SK-N-SH (cell line): ENCODE data around the gene PTAFR. TPM values are rescaled to one million over a fixed set of nuclear protein-coding genes. Genes with fewer than 3 reads are reported as not detected.

Experiments
- CTCF ChIA-PET: fragments of 300-600, 350-600 bp; formaldehyde crosslinking; extraction: SDS; loops from one replicate; lab custom pipeline; 2021; lab: Yijun Ruan, JAX
- POLR2A ChIA-PET: fragments of 350-600 bp; sonication (Branson Sonifier 250); formaldehyde crosslinking; extraction: SDS; loops from one replicate; lab custom pipeline; 2020; ENCODE audit warnings: antibody characterized with exemption, inconsistent platforms; lab: Yijun Ruan, JAX
- DNase-seq: peaks from one replicate; pipeline ENCODE4 v3.0.0; 2012
- H2AFZ ChIP-seq: fragments of 200-600 bp; sonication (generic); 2 replicates; pipeline ENCODE4 v1.8.1; 2016; ENCODE audit warnings: antibody characterized with exemption, mild to moderate bottlenecking, low read depth
- H3F3A ChIP-seq: fragments of 200-600 bp; sonication (generic); replicated peaks from 2 replicates; pipeline ENCODE3; 2016; ENCODE audit warnings: antibody characterized with exemption, mild to moderate bottlenecking; ENCODE audit not compliant: insufficient read depth
- H3K27ac ChIP-seq, 2 experiments: fragments of 200-500 bp in 1 of 2; fragments of 200-600 bp in 1 of 2; sonication (Bioruptor generic) in 1 of 2; sonication (generic), shearing (Covaris generic) in 1 of 2; 2 replicates each; pipeline versions ENCODE4 v1.5.1 to v1.6.1; 2014 to 2016; ENCODE audit warnings: low read depth in 2 of 2, inconsistent platforms in 1 of 2, low read length in 1 of 2, mild to moderate bottlenecking in 1 of 2, mixed read lengths in 1 of 2
- H3K27me3 ChIP-seq: fragments of 200-600 bp; sonication (generic), shearing (Covaris generic); 2 replicates; pipeline ENCODE4 v1.6.1; 2016; ENCODE audit warnings: mixed run types; ENCODE audit not compliant: insufficient read depth
- H3K36me3 ChIP-seq, 2 experiments: fragments of 200-500 bp in 1 of 2; fragments of 200-600 bp in 1 of 2; sonication (Bioruptor generic) in 1 of 2; sonication (generic) in 1 of 2; replicated peaks in 1 of 2; 2 replicates each; pipeline versions ENCODE3 to v1.5.1; 2014 to 2016; ENCODE audit warnings: low read length in 1 of 2, mild to moderate bottlenecking in 1 of 2; ENCODE audit not compliant: insufficient read depth in 2 of 2, control insufficient read depth in 1 of 2
- H3K4me1 ChIP-seq, 2 experiments: fragments of 200-500 bp in 1 of 2; fragments of 200-600 bp in 1 of 2; sonication (Bioruptor generic) in 1 of 2; sonication (generic), shearing (Covaris generic) in 1 of 2; 2 replicates each; pipeline versions ENCODE4 v1.5.1 to v1.6.1; 2014 to 2016; ENCODE audit warnings: low read depth in 1 of 2, low read length in 1 of 2, mixed run types in 1 of 2; ENCODE audit not compliant: insufficient read depth in 2 of 2, control insufficient read depth in 1 of 2
- H3K4me2 ChIP-seq: fragments of 200-600 bp; sonication (generic), shearing (Covaris generic); 2 replicates; pipeline ENCODE4 v1.6.1; 2017; ENCODE audit warnings: mixed run types
- H3K4me3 ChIP-seq, 2 experiments: fragments of 200-500 bp in 1 of 2; fragments of 200-600 bp in 1 of 2; sonication (Bioruptor generic) in 1 of 2; sonication (generic), shearing (Covaris generic) in 1 of 2; 2 replicates each; pipeline versions ENCODE4 v1.5.1 to v1.8.1; 2014 to 2016; ENCODE audit warnings: low read depth in 2 of 2, inconsistent platforms in 1 of 2, low read length in 1 of 2, mild to moderate bottlenecking in 1 of 2, mixed read lengths in 1 of 2, moderate library complexity in 1 of 2
- H3K79me2 ChIP-seq: fragments of 200-600 bp; sonication (generic); 2 replicates; pipeline ENCODE4 v1.8.1; 2017; ENCODE audit warnings: mild to moderate bottlenecking; ENCODE audit not compliant: insufficient read depth
- H3K9ac ChIP-seq: fragments of 200-600 bp; sonication (generic); 2 replicates; pipeline ENCODE4 v1.6.1; 2017; ENCODE audit warnings: mixed run types
- H3K9me2 ChIP-seq: fragments of 200-600 bp; sonication (generic); 2 replicates; pipeline ENCODE4 v1.6.1; 2017; ENCODE audit warnings: mixed run types
- H3K9me3 ChIP-seq: fragments of 200-600 bp; sonication (generic); 2 replicates; pipeline ENCODE4 v1.6.1; 2017; ENCODE audit warnings: mixed run types, mild to moderate bottlenecking, moderate library complexity
- H4K20me1 ChIP-seq: fragments of 200-600 bp; sonication (generic); 2 replicates; pipeline ENCODE4 v1.6.1; 2017; ENCODE audit warnings: mild to moderate bottlenecking, mixed run types; ENCODE audit not compliant: insufficient read depth
- CHD2 ChIP-seq: fragments of 150-350 bp; IDR thresholded peaks from 2 replicates; pipeline ENCODE4 v1.6.1; 2018; ENCODE audit warnings: low read length; ENCODE audit not compliant: partially characterized antibody
- ELF1 ChIP-seq: IDR thresholded peaks from 2 replicates; pipeline ENCODE4 v1.4.0; 2012
- EP300 ChIP-seq, 2 experiments: IDR thresholded peaks; 2 replicates each; pipeline versions ENCODE4 v1.4.0 to v1.6.1; 2012; ENCODE audit warnings: borderline replicate concordance in 1 of 2, low read depth in 1 of 2, low read length in 1 of 2
- EZH2phosphoT487 ChIP-seq: fragments of 200-600 bp; sonication (generic); IDR thresholded peaks from 2 replicates; pipeline ENCODE4 v1.6.1; 2017; ENCODE audit warnings: low read depth, mixed run types, mild to moderate bottlenecking, antibody characterized with exemption, moderate library complexity, borderline replicate concordance
- FOSL2 ChIP-seq: IDR thresholded peaks from 2 replicates; pipeline ENCODE4 v1.4.0; 2012; ENCODE audit warnings: low read depth, mild to moderate bottlenecking, moderate library complexity, borderline replicate concordance
- FOXJ3 ChIP-seq: sonication (generic); formaldehyde crosslinking; IDR thresholded peaks from 2 replicates; pipeline ENCODE4 v1.5.1; 2020; ENCODE audit warnings: mild to moderate bottlenecking, missing genetic modification reagents
- FOXM1 ChIP-seq: IDR thresholded peaks from 2 replicates; pipeline ENCODE4 v1.4.0; 2012; ENCODE audit warnings: low read depth, mild to moderate bottlenecking
- GATA2 ChIP-seq: sonication (generic); formaldehyde crosslinking; IDR thresholded peaks from 2 replicates; pipeline ENCODE4 v1.5.0; 2020; ENCODE audit warnings: mild to moderate bottlenecking, missing genetic modification reagents
- IRF3 ChIP-seq: fragments of 150-350 bp; IDR thresholded peaks from 2 replicates; pipeline ENCODE4 v1.6.1; 2016; ENCODE audit warnings: mild to moderate bottlenecking, low read depth, low read length
- MAX ChIP-seq: IDR thresholded peaks from 2 replicates; pipeline ENCODE4 v1.4.0; 2012; ENCODE audit warnings: low read depth
- MXI1 ChIP-seq: IDR thresholded peaks from 2 replicates; pipeline ENCODE4 v1.6.1; 2012; ENCODE audit warnings: mild to moderate bottlenecking, low read depth, low read length, improper control_type of control experiment
- NRF1 ChIP-seq: IDR thresholded peaks from 2 replicates; pipeline ENCODE4 v1.6.1; 2012; ENCODE audit warnings: low read depth, mild to moderate bottlenecking, low read length
- PBX3 ChIP-seq: IDR thresholded peaks from 2 replicates; pipeline ENCODE4; 2012
- RCOR1 ChIP-seq: fragments of 150-350 bp; IDR thresholded peaks from 2 replicates; pipeline ENCODE4 v1.6.1; 2017; ENCODE audit warnings: antibody characterized with exemption, low read length
- SMC3 ChIP-seq: IDR thresholded peaks from 2 replicates; pipeline ENCODE4 v1.6.1; 2012; ENCODE audit warnings: low read depth, low read length, improper control_type of control experiment
- TEAD4 ChIP-seq: IDR thresholded peaks from 2 replicates; pipeline ENCODE4 v1.4.0; 2012; ENCODE audit warnings: mild to moderate bottlenecking, borderline replicate concordance; ENCODE audit not compliant: insufficient read depth
- USF2 ChIP-seq: fragments of 150-350 bp; IDR thresholded peaks from 2 replicates; pipeline ENCODE4 v1.6.1; 2017; ENCODE audit warnings: antibody characterized with exemption, low read length, low read depth, borderline replicate concordance
- YY1 ChIP-seq: IDR thresholded peaks from 2 replicates; pipeline ENCODE4 v1.4.0; 2012; ENCODE audit warnings: low read depth, mild to moderate bottlenecking
- ZBTB33 ChIP-seq: IDR thresholded peaks from 2 replicates; pipeline ENCODE4 v1.4.0; 2012; ENCODE audit warnings: low read depth, borderline replicate concordance
- WGBS: methylation state at CpG from one replicate; pipeline ENCODE4 v1.1.6; 2017; ENCODE audit warnings: low lambda C conversion rate; 5-methylcytosine and 5-hydroxymethylcytosine counted together
- polyA plus RNA-seq, 3 experiments: library from polyadenylated mRNA; depleted of rRNA; stranded (reverse); fragments of >200 nt; gene quantifications; 2 replicates each; pipeline ENCODE4 v1.2.3, GENCODE V29; 2012

Gene PTAFR
- polyA plus RNA-seq, 1 of the 3 experiments (the other 2 are of a cell fraction) = 0.05 TPM

GRCh38 chr1:28195780-28196179 is 19.3 kb upstream of the PTAFR start:
- ChIA-PET POLR2A (no interaction called here), CTCF (interaction anchor here (0.6 to 1.5 kb wide), 3 partner anchors 13 to 106 kb away, joined by 3 to 6 read pairs (median 3); no protein-coding TSS in a partner anchor)
- Histone ChIP-seq H3K4me1 (no peaks in the 10 kb centered on the region), H4K20me1 (no peaks in the 10 kb centered on the region), H3F3A (no peaks in the 10 kb centered on the region), H3K9ac (no peak overlapping the region), H3K27me3 (no peaks in the 10 kb centered on the region), H3K4me3 (no peak overlapping the region), H3K27ac (no peak overlapping the region), H3K9me3 (no peaks in the 10 kb centered on the region), H2AFZ (no peak overlapping the region), H3K36me3 (peaks cover 16 to 21% of the 10 kb centered on the region in 2 experiments), H3K9me2 (no peaks in the 10 kb centered on the region), H3K79me2 (no peaks in the 10 kb centered on the region), H3K4me2 (no peak overlapping the region)
- WGBS = 92% methylated on average over 1 of the region's 1 CpG
- TF ChIP-seq NRF1 (no peak), TEAD4 (no peak), EP300 (IDR thresholded peaks at IDR 0.05; ENCODE audit: borderline replicate concordance in 1 of 2, low read depth in 1 of 2, low read length in 1 of 2) (no peak), FOSL2 (no peak), USF2 (no peak), EZH2phosphoT487 (no peak), PBX3 (no peak), FOXM1 (no peak)
- no peak for DNase-seq

- no peak for DNase-seq
- WGBS = 91% methylated on average over 6 of the region's 8 CpGs
- peaks cover 10% of the 10 kb centered on the region in 2 experiments for H3K36me3 ChIP-seq
- no peaks in the 10 kb centered on the region for H4K20me1 ChIP-seq
- TF ChIP-seq MXI1 = no peak
- TF ChIP-seq IRF3 = no peak
- TF ChIP-seq SMC3 = no peak
- no peak for TF ChIP-seq TEAD4
- TF ChIP-seq EZH2phosphoT487 = no peak
- no peak for TF ChIP-seq MAX
- TF ChIP-seq ZBTB33 = no peak
- TF ChIP-seq YY1 = no peak
- TF ChIP-seq NRF1 = no peak
- no peak for TF ChIP-seq ELF1
- TF ChIP-seq GATA2 (CRISPR knock-in tag) = no peak
- no peak for TF ChIP-seq USF2
- TF ChIP-seq CHD2 = no peak
- no peak for TF ChIP-seq RCOR1
- no peak for TF ChIP-seq FOXJ3 (CRISPR knock-in tag)
- no peak overlapping the region for H3K9ac ChIP-seq
- no peaks in the 10 kb centered on the region for H3K9me3 ChIP-seq
- ChIA-PET CTCF (interaction anchor here (0.7 to 1.5 kb wide), 2 partner anchors 14 to 103 kb away, joined by 3 read pairs; no protein-coding TSS in a partner anchor), POLR2A (interaction anchor here (0.7 kb wide), 1 partner anchor 11 kb away, joined by 3 read pairs; no protein-coding TSS in a partner anchor)
- H3K4me2 ChIP-seq = no peak overlapping the region
- no peaks in the 10 kb centered on the region for H3F3A ChIP-seq
- H2AFZ ChIP-seq = no peak overlapping the region
- no peaks in the 10 kb centered on the region for H3K4me1 ChIP-seq
- no peaks in the 10 kb centered on the region for H3K27me3 ChIP-seq
- H3K9me2 ChIP-seq = no peaks in the 10 kb centered on the region
- no peaks in the 10 kb centered on the region for H3K79me2 ChIP-seq
- no peak overlapping the region for H3K27ac ChIP-seq
- H3K4me3 ChIP-seq = no peak overlapping the region
Measured at GRCh38 chr1:28194326-28195035, 18.0 kb upstream of the PTAFR start.
